Panc1 (cell line): ENCODE data around the gene RGS3. TPM values are rescaled to one million over a fixed set of nuclear protein-coding genes. Genes with fewer than 3 reads are reported as not detected.

Experiments used
- ATAC-seq: fragments of 200-7000 bp; cut with Tn5 transposase; 2 replicates; pipeline ENCODE4 v1.9.1; 2020; ENCODE audit warnings: mild to moderate bottlenecking, moderate library complexity
- BruUV-seq: library from RNA; stranded (reverse); fragments of 400-500 nt; replicated peaks from 2 replicates; lab custom pipeline; 2021; lab: Mats Ljungman, UMichigan
- CTCF ChIA-PET: fragments of 300-600 bp; sonication (Branson Sonifier 250); formaldehyde crosslinking; loops from one replicate; lab custom pipeline; 2022; ENCODE audit warnings: antibody characterized with exemption; lab: Charles Lee
- POLR2A ChIA-PET: fragments of 300-600 bp; sonication (Branson Sonifier 250); formaldehyde crosslinking; loops from one replicate; lab custom pipeline; 2022; ENCODE audit warnings: antibody characterized with exemption; lab: Charles Lee
- DNase-seq: peaks from one replicate; pipeline ENCODE4 v3.0.0-alpha.2; 2010; ENCODE audit warnings: low read depth, low spot score
- H3K27ac ChIP-seq: 2 replicates; pipeline ENCODE4 v1.5.1; 2011; ENCODE audit warnings: mild to moderate bottlenecking, low read length, inconsistent platforms
- H3K27me3 ChIP-seq: fragments of 200-500 bp; sonication (Bioruptor generic); 2 replicates; pipeline ENCODE4 v1.6.0; 2014; ENCODE audit warnings: low read length, inconsistent platforms; ENCODE audit not compliant: control insufficient read depth, insufficient read depth
- H3K36me3 ChIP-seq: fragments of 200-500 bp; sonication (Bioruptor generic); 2 replicates; pipeline ENCODE4 v1.5.1; 2014; ENCODE audit warnings: inconsistent platforms, mild to moderate bottlenecking, low read length, moderate library complexity; ENCODE audit not compliant: control insufficient read depth, insufficient read depth
- H3K4me1 ChIP-seq: 2 replicates; pipeline ENCODE4 v1.5.1; 2011; ENCODE audit warnings: inconsistent platforms, mild to moderate bottlenecking, low read length, moderate library complexity; ENCODE audit not compliant: control insufficient read depth, insufficient read depth
- H3K4me3 ChIP-seq, 2 experiments: 2 replicates each; pipeline ENCODE4 v1.5.1; 2011 to 2012; ENCODE audit warnings: low read depth in 2 of 2, low read length in 2 of 2, mild to moderate bottlenecking in 2 of 2, inconsistent platforms in 1 of 2, moderate library complexity in 1 of 2
- H3K9me3 ChIP-seq: fragments of 200-500 bp; sonication (Bioruptor generic); 2 replicates; pipeline ENCODE4 v1.5.1; 2014; ENCODE audit warnings: low read depth, mild to moderate bottlenecking, inconsistent platforms, low read length, moderate library complexity; ENCODE audit not compliant: control insufficient read depth, insufficient read depth
- POLR2AphosphoS5 ChIP-seq: IDR thresholded peaks from 2 replicates; pipeline ENCODE4 v1.6.1; 2012; ENCODE audit warnings: mild to moderate bottlenecking, low read depth, low read length, moderate library complexity
- SIN3A ChIP-seq: IDR thresholded peaks from 2 replicates; pipeline ENCODE4 v1.6.1; 2012; ENCODE audit warnings: low read depth, mild to moderate bottlenecking, low read length, moderate library complexity, borderline replicate concordance; ENCODE audit not compliant: insufficient read depth
- TCF7L2 ChIP-seq: IDR thresholded peaks from 2 replicates; pipeline ENCODE4 v1.6.1; 2011; ENCODE audit warnings: mild to moderate bottlenecking, low read depth, low read length, inconsistent platforms
- in situ Hi-C: cut with HindIII; loops from 2 replicates; pipeline ENCODE4 v1.10.0; 2016; ENCODE audit warnings: low sequenced_read_pairs, low pct_unique_long_range_greater_than_20kb
- intact Hi-C: fragments of 100-400 bp; cut with micrococcal nuclease; formaldehyde crosslinking; loops from one replicate; pipeline ENCODE4 v1.10.0; 2022; ENCODE audit not compliant: unreplicated experiment
- total RNA-seq: library from RNA; stranded (reverse); gene quantifications from one replicate; pipeline ENCODE4 v1.2.1, GENCODE V29; 2021; ENCODE audit not compliant: unreplicated experiment
- TF ChIP-seq, protein P1 (sequence below): fragments of 450-650 bp; IDR thresholded peaks from 2 replicates; pipeline ENCODE4 v1.5.1; 2017; ENCODE audit warnings: mild to moderate bottlenecking
- TF ChIP-seq, protein P2 (sequence below), 2 experiments: IDR thresholded peaks; 2 replicates each; pipeline ENCODE4 v1.6.1; 2011 to 2012; ENCODE audit warnings: low read depth in 2 of 2, control low read depth in 1 of 2, low read length in 1 of 2, mild to moderate bottlenecking in 1 of 2, moderate library complexity in 1 of 2; ENCODE audit not compliant: insufficient read depth in 1 of 2

Gene RGS3
- total RNA-seq, 1 experiment from 2014 or later, result 15.1 TPM

DNA sequence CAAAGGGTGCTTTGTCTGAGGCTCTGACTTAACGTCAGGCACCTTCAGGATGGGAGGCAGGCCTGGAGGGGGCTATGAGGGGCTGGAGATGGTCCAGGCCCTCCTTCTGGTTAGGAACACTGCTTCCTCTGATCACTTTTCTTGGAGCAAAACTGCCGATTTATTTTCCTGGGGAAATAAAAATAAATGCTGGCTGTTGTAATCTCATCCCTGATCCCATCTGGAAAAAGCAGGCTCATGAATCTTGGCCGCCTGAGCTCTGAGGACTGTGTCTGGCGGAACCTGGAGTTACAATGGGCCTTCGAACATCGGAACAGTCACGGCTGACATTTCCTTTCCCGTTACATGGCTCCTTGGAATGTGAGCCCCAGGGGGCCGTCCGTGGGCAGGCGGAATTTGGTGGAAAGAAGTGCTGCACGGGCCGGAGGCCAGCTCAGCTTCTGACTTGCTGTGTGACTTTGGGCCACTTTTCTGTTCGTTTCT lies 157.8 kb downstream of the RGS3 start:
- H3K27ac ChIP-seq, result peak overlapping the region; percentile 70

DNA sequence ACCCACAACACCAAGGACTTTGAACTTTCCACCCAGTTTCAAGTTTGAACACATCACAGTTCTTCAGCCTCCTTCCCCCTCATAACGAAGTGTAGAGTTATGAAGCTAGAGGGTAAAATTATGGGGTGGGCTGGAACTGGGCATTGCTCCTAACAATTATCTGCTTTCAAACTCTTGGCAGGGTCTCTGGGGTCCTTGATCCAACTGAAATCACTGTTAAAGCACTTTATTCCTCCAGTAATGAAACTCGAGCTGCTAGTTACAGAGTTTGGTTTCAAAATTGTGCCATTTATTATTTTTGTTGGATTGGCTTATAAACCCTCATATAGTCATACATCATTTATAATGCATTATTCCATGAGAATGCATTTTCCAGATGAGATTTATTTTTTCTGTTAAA lies 158.5 kb downstream of the RGS3 start:
- H3K36me3 ChIP-seq, result no peaks in the 10 kb centered on the region
- no peak overlapping the region for H3K4me3 ChIP-seq

More for the DNA sequence above, 157.8 kb downstream of the RGS3 start:
- peaks cover 16% of the 10 kb centered on the region for H3K4me1 ChIP-seq
- H3K4me3 ChIP-seq, result no peak overlapping the region
- H3K36me3 ChIP-seq, result no peaks in the 10 kb centered on the region
- ChIA-PET CTCF (no interaction called here), POLR2A (no interaction called here)
- DNase-seq (no peak), ATAC-seq (no peak)
- intact Hi-C loops, result no loop called here
- no peaks in the 10 kb centered on the region for H3K9me3 ChIP-seq
- TF ChIP-seq SIN3A, result no peak
- TF ChIP-seq POLR2AphosphoS5, result no peak
- TF ChIP-seq, protein P1, sequence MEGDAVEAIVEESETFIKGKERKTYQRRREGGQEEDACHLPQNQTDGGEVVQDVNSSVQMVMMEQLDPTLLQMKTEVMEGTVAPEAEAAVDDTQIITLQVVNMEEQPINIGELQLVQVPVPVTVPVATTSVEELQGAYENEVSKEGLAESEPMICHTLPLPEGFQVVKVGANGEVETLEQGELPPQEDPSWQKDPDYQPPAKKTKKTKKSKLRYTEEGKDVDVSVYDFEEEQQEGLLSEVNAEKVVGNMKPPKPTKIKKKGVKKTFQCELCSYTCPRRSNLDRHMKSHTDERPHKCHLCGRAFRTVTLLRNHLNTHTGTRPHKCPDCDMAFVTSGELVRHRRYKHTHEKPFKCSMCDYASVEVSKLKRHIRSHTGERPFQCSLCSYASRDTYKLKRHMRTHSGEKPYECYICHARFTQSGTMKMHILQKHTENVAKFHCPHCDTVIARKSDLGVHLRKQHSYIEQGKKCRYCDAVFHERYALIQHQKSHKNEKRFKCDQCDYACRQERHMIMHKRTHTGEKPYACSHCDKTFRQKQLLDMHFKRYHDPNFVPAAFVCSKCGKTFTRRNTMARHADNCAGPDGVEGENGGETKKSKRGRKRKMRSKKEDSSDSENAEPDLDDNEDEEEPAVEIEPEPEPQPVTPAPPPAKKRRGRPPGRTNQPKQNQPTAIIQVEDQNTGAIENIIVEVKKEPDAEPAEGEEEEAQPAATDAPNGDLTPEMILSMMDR, result no peak
- TF ChIP-seq, protein P2, sequence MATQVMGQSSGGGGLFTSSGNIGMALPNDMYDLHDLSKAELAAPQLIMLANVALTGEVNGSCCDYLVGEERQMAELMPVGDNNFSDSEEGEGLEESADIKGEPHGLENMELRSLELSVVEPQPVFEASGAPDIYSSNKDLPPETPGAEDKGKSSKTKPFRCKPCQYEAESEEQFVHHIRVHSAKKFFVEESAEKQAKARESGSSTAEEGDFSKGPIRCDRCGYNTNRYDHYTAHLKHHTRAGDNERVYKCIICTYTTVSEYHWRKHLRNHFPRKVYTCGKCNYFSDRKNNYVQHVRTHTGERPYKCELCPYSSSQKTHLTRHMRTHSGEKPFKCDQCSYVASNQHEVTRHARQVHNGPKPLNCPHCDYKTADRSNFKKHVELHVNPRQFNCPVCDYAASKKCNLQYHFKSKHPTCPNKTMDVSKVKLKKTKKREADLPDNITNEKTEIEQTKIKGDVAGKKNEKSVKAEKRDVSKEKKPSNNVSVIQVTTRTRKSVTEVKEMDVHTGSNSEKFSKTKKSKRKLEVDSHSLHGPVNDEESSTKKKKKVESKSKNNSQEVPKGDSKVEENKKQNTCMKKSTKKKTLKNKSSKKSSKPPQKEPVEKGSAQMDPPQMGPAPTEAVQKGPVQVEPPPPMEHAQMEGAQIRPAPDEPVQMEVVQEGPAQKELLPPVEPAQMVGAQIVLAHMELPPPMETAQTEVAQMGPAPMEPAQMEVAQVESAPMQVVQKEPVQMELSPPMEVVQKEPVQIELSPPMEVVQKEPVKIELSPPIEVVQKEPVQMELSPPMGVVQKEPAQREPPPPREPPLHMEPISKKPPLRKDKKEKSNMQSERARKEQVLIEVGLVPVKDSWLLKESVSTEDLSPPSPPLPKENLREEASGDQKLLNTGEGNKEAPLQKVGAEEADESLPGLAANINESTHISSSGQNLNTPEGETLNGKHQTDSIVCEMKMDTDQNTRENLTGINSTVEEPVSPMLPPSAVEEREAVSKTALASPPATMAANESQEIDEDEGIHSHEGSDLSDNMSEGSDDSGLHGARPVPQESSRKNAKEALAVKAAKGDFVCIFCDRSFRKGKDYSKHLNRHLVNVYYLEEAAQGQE (IDR thresholded peaks at IDR 0.05; ENCODE audit: insufficient read depth in 1 of 2, low read depth in 2 of 2, low read length in 1 of 2), result no peak
- no peak for TF ChIP-seq TCF7L2
- H3K27me3 ChIP-seq, result no peaks in the 10 kb centered on the region
- BruUV-seq, result no TSS peak
- in situ Hi-C loops, result no loop called here

More for the DNA sequence above, 158.5 kb downstream of the RGS3 start:
- DNase-seq, result no peak
- no peak overlapping the region for H3K27ac ChIP-seq
- no TSS peak for BruUV-seq
- ChIA-PET CTCF (no interaction called here), POLR2A (interaction anchor here (0.6 to 0.7 kb wide), 2 partner anchors 18 to 20 kb away, joined by 3 read pairs; no protein-coding TSS in a partner anchor)
- intact Hi-C loops (no loop called here), in situ Hi-C loops (no loop called here)
- H3K9me3 ChIP-seq, result no peaks in the 10 kb centered on the region
- no peak for ATAC-seq
- H3K27me3 ChIP-seq, result no peaks in the 10 kb centered on the region
- peaks cover 16% of the 10 kb centered on the region for H3K4me1 ChIP-seq
- TF ChIP-seq, protein P2 (IDR thresholded peaks at IDR 0.05; ENCODE audit: insufficient read depth in 1 of 2, low read depth in 2 of 2, low read length in 1 of 2), result no peak
- no peak for TF ChIP-seq TCF7L2
- TF ChIP-seq SIN3A, result no peak
- TF ChIP-seq POLR2AphosphoS5, result no peak
- TF ChIP-seq, protein P1, result no peak
